Nephron progenitor cell (in vitro differentiated cells): Measurements from ENCODE around the gene HOXD8.

ENCODE experiments used
- DNase-seq: peaks from one replicate; pipeline ENCODE4 v3.0.0; 2021
- H3K27ac Mint-ChIP-seq: 2 replicates; pipeline ENCODE4 v1.8.0; 2021; ENCODE audit warnings: mild to moderate bottlenecking, moderate library complexity, mixed read lengths
- H3K27me3 Mint-ChIP-seq: 2 replicates; pipeline ENCODE4 v1.8.0; 2021; ENCODE audit warnings: mild to moderate bottlenecking, low read depth, mixed read lengths; ENCODE audit not compliant: poor library complexity
- H3K36me3 Mint-ChIP-seq: 2 replicates; pipeline ENCODE4 v1.8.0; 2021; ENCODE audit warnings: low read depth, mixed read lengths
- H3K4me1 Mint-ChIP-seq: 2 replicates; pipeline ENCODE4 v1.8.0; 2021; ENCODE audit warnings: mixed read lengths
- H3K4me3 Mint-ChIP-seq: 2 replicates; pipeline ENCODE4 v1.8.0; 2021; ENCODE audit warnings: mild to moderate bottlenecking, moderate library complexity, mixed read lengths
- H3K9me3 Mint-ChIP-seq: 2 replicates; pipeline ENCODE4 v1.8.0; 2021; ENCODE audit warnings: mild to moderate bottlenecking, moderate library complexity, mixed read lengths
- CTCF ChIP-seq: fragments of 200-600 bp; sonication (generic); IDR thresholded peaks from 2 replicates; pipeline ENCODE4 v1.5.0; 2021; ENCODE audit warnings: antibody characterized with exemption

The HOXD8 gene

GRCh38 chr2:176166272-176166671 is 36.8 kb downstream of the HOXD8 start:
- Mint-ChIP-seq H3K27me3 (peaks cover 4% of the 10 kb centered on the region), H3K4me1 (peaks cover 97% of the 10 kb centered on the region), H3K36me3 (peaks cover 23% of the 10 kb centered on the region), H3K9me3 (no peaks in the 10 kb centered on the region), H3K4me3 (peak overlapping the region; percentile 86), H3K27ac (peak overlapping the region; percentile 99)
- no peak for DNase-seq
- no peak for TF ChIP-seq CTCF

- no peak for TF ChIP-seq CTCF
- peaks cover 95% of the 10 kb centered on the region for H3K4me1 Mint-ChIP-seq
Measured at GRCh38 chr2:176167398-176167797, 37.9 kb downstream of the HOXD8 start.

GRCh38 chr2:176169181-176169580 is 39.7 kb downstream of the HOXD8 start:
- peaks cover 95% of the 10 kb centered on the region for H3K4me1 Mint-ChIP-seq
- H3K36me3 Mint-ChIP-seq = peaks cover 36% of the 10 kb centered on the region
- no peaks in the 10 kb centered on the region for H3K9me3 Mint-ChIP-seq
- H3K27ac Mint-ChIP-seq = peak overlapping the region; percentile 97
- peaks cover 7% of the 10 kb centered on the region for H3K27me3 Mint-ChIP-seq
- no peak for TF ChIP-seq CTCF
- DNase-seq = no peak
- peak overlapping the region; percentile 42 for H3K4me3 Mint-ChIP-seq

More at GRCh38 chr2:176167398-176167797, 37.9 kb downstream of the HOXD8 start:
- Mint-ChIP-seq H3K36me3 (peaks cover 25% of the 10 kb centered on the region), H3K4me3 (peak overlapping the region; percentile 14), H3K27ac (no peak overlapping the region), H3K9me3 (no peaks in the 10 kb centered on the region), H3K27me3 (peaks cover 7% of the 10 kb centered on the region)
- DNase-seq = no peak

- Mint-ChIP-seq H3K27ac (peak overlapping the region; percentile 97), H3K36me3 (peaks cover 36% of the 10 kb centered on the region), H3K27me3 (peaks cover 7% of the 10 kb centered on the region), H3K9me3 (no peaks in the 10 kb centered on the region), H3K4me1 (peaks cover 95% of the 10 kb centered on the region), H3K4me3 (peak overlapping the region; percentile 42)
- no peak for TF ChIP-seq CTCF
- no peak for DNase-seq
Measured at GRCh38 chr2:176169711-176170110, 40.2 kb downstream of the HOXD8 start.

- DNase-seq = no peak
- Mint-ChIP-seq H3K36me3 (peaks cover 35% of the 10 kb centered on the region), H3K27me3 (peaks cover 7% of the 10 kb centered on the region), H3K9me3 (no peaks in the 10 kb centered on the region), H3K4me1 (peaks cover 95% of the 10 kb centered on the region), H3K4me3 (peak overlapping the region; percentile 92), H3K27ac (peak overlapping the region; percentile 97)
- no peak for TF ChIP-seq CTCF
Measured at GRCh38 chr2:176170602-176171305, 41.2 kb downstream of the HOXD8 start.

GRCh38 chr2:176171351-176172006 is 42.0 kb downstream of the HOXD8 start:
- peaks cover 29% of the 10 kb centered on the region for H3K36me3 Mint-ChIP-seq
- H3K27me3 Mint-ChIP-seq = peaks cover 7% of the 10 kb centered on the region
- peaks cover 95% of the 10 kb centered on the region for H3K4me1 Mint-ChIP-seq
- H3K27ac Mint-ChIP-seq = peak overlapping the region; percentile 99
- H3K4me3 Mint-ChIP-seq = peak overlapping the region; percentile 92
- H3K9me3 Mint-ChIP-seq = no peaks in the 10 kb centered on the region
- DNase-seq = no peak
- no peak for TF ChIP-seq CTCF
